ENCODE data around the gene PKP1. TPM values are rescaled to one million over a fixed set of nuclear protein-coding genes. Genes with fewer than 3 reads are reported as not detected.

Gene PKP1
- total RNA-seq, 2 donors from 2014 or later: 0.18 to 0.44 TPM

DNA sequence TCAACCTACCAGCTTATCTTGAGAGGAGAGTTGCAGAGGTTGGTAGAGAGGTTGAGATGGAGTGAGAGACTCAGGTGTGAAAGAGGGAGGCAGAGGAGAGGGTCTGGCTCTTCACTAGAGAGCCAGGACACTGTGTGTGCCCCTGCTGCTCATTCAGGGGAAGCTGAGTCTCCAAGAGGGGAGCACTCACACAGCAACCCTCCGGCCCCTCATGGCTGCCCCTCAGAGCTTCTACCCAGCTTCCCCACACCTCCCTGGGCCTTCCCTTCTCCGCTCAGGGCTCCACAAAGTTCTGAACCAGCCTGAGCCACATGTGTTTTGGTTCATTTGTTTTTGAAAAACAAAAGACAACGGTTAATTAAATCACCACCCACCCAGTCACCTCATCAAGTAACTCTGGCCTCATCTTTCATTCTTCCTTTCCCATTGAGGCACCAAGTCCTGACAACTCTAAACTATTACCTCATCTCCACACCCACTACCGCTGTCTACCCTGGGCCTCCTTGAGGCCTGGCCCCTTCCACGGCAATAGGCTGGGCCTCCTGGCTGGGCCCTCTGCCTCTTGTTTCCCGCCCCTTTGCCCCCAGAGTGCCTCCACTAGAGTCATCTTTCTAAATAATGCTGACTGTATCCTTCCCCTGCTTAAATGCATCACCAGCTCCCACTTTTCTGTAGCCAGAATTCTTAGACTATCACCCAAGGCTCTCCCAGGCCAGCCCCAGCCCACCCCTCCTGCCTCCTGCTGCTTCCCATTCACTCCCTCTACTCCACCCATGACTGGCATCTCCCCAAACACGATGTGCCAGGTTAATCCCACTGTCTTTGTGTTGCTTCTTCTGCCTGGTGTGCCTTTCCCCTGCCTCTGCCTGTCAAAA is 61.1 kb downstream of the PKP1 start:
- Mint-ChIP-seq H3K4me1 (peaks cover 1% of the 10 kb centered on the region), H3K27ac (no peak overlapping the region), H3K36me3 (ENCODE audit: low read depth) (no peaks in the 10 kb centered on the region), H3K27me3 (ENCODE audit: insufficient read depth) (peaks cover 2% of the 10 kb centered on the region), H3K9me3 (peaks cover 4% of the 10 kb centered on the region), H3K4me3 (no peak overlapping the region)
- Histone ChIP-seq H3K4me3 (ENCODE audit: low read length) (no peak overlapping the region), H3K36me3 (ENCODE audit: control insufficient read depth, insufficient read depth, low read length) (no peaks in the 10 kb centered on the region), H3K27ac (ENCODE audit: low read depth, low read length) (no peak overlapping the region), H3K27me3 (ENCODE audit: control insufficient read depth, insufficient read depth, low read length, poor library complexity, severe bottlenecking) (no peaks in the 10 kb centered on the region), H3K9ac (ENCODE audit: extremely low read depth, low read length, poor library complexity, severe bottlenecking) (no peak overlapping the region), H3K9me3 (ENCODE audit: control insufficient read depth, low read length) (peaks cover 14% of the 10 kb centered on the region), H3K4me1 (ENCODE audit: control insufficient read depth, insufficient read depth, low read length) (peaks cover 4% of the 10 kb centered on the region)
- TF ChIP-seq, protein P1, sequence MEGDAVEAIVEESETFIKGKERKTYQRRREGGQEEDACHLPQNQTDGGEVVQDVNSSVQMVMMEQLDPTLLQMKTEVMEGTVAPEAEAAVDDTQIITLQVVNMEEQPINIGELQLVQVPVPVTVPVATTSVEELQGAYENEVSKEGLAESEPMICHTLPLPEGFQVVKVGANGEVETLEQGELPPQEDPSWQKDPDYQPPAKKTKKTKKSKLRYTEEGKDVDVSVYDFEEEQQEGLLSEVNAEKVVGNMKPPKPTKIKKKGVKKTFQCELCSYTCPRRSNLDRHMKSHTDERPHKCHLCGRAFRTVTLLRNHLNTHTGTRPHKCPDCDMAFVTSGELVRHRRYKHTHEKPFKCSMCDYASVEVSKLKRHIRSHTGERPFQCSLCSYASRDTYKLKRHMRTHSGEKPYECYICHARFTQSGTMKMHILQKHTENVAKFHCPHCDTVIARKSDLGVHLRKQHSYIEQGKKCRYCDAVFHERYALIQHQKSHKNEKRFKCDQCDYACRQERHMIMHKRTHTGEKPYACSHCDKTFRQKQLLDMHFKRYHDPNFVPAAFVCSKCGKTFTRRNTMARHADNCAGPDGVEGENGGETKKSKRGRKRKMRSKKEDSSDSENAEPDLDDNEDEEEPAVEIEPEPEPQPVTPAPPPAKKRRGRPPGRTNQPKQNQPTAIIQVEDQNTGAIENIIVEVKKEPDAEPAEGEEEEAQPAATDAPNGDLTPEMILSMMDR (conservative IDR thresholded peaks at IDR 0.05): no peak
- no peak for DNase-seq
- 88 to 93% methylated on average over 4 to 7 of the region's 7 CpGs for WGBS, 2 experiments (ENCODE audit: insufficient coverage in 1 of 2, insufficient read length in 1 of 2)

DNA sequence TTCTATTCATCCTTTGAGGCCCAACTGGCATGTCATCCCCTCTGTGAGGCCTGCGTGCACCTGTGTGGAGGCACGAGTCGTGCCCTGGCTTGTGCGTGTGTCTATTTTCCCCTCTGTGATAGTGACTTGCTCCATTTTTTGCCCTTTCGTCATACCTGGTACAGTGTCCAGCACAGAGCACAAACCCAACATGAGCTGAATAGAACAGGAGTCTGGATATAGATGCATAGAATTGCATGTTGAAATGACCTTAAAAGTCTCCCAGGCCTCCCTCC is 61.7 kb downstream of the PKP1 start:
- Mint-ChIP-seq H3K27ac (no peak overlapping the region), H3K9me3 (peaks cover 4% of the 10 kb centered on the region), H3K27me3 (ENCODE audit: insufficient read depth) (peaks cover 2% of the 10 kb centered on the region), H3K36me3 (ENCODE audit: low read depth) (no peaks in the 10 kb centered on the region), H3K4me1 (peaks cover 1% of the 10 kb centered on the region), H3K4me3 (no peak overlapping the region)
- Histone ChIP-seq H3K4me1 (ENCODE audit: control insufficient read depth, insufficient read depth, low read length) (peaks cover 4% of the 10 kb centered on the region), H3K4me3 (ENCODE audit: low read length) (no peak overlapping the region), H3K9me3 (ENCODE audit: control insufficient read depth, low read length) (peaks cover 14% of the 10 kb centered on the region), H3K9ac (ENCODE audit: extremely low read depth, low read length, poor library complexity, severe bottlenecking) (no peak overlapping the region), H3K27ac (ENCODE audit: low read depth, low read length) (no peak overlapping the region), H3K36me3 (ENCODE audit: control insufficient read depth, insufficient read depth, low read length) (no peaks in the 10 kb centered on the region), H3K27me3 (ENCODE audit: control insufficient read depth, insufficient read depth, low read length, poor library complexity, severe bottlenecking) (no peaks in the 10 kb centered on the region)
- WGBS, 2 experiments (ENCODE audit: insufficient coverage in 1 of 2, insufficient read length in 1 of 2): 92 to 96% methylated on average over 4 to 5 of the region's 5 CpGs
- TF ChIP-seq, protein P1 (conservative IDR thresholded peaks at IDR 0.05): no peak
- no peak for DNase-seq

DNA sequence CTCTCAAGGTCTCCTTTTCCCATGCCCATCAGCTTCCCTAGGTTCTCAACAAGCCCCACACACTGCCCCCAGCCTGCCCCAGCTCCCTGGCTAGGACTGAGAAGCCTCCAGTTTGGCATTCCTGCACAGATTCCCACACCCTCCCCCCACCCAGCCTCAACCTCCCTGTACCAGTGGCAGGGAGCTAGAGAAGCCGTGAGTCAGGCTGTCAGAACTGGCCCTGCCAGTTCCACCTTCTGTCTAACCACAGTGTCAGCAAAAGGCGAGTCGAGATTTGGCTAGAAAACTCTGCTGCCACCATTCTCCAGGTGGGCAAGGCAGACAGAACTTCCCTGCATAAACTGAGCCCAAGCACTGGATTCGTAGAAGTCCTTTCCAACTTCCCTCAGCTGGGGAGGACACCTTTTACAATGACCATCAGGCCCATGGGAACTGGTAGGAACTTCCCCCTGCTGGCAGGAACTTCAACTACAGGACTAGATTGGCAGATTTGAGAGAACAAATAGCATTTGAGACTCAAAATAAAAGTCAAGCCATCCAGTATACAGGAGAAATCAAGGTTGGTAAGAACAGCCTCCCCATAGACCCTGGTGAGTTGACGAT is 63.1 kb downstream of the PKP1 start:
- DNase-seq: peak; percentile 93
- no peak overlapping the region for H3K9ac ChIP-seq (ENCODE audit: extremely low read depth, low read length, poor library complexity, severe bottlenecking)
- no peak overlapping the region for H3K27ac ChIP-seq (ENCODE audit: low read depth, low read length)
- no peaks in the 10 kb centered on the region for H3K27me3 ChIP-seq (ENCODE audit: control insufficient read depth, insufficient read depth, low read length, poor library complexity, severe bottlenecking)
- Mint-ChIP-seq H3K27ac (no peak overlapping the region), H3K9me3 (peaks cover under 1% of the 10 kb centered on the region), H3K4me1 (peaks cover 1% of the 10 kb centered on the region), H3K27me3 (ENCODE audit: insufficient read depth) (peaks cover 2% of the 10 kb centered on the region), H3K36me3 (ENCODE audit: low read depth) (no peaks in the 10 kb centered on the region), H3K4me3 (no peak overlapping the region)
- H3K36me3 ChIP-seq (ENCODE audit: control insufficient read depth, insufficient read depth, low read length): no peaks in the 10 kb centered on the region
- 70 to 76% methylated on average over 3 to 5 of the region's 5 CpGs for WGBS, 2 experiments (ENCODE audit: insufficient coverage in 1 of 2, insufficient read length in 1 of 2)
- TF ChIP-seq, protein P1 (conservative IDR thresholded peaks at IDR 0.05): peak; percentile 84
- H3K9me3 ChIP-seq (ENCODE audit: control insufficient read depth, low read length): peaks cover 9% of the 10 kb centered on the region
- peaks cover 4% of the 10 kb centered on the region for H3K4me1 ChIP-seq (ENCODE audit: control insufficient read depth, insufficient read depth, low read length)
- H3K4me3 ChIP-seq (ENCODE audit: low read length): no peak overlapping the region

Data from endodermal cell (in vitro differentiated cells).